ENCODE results near the gene KHNYN.
"Not testable (repeated sequence)": the region's sequence is repeated elsewhere in the genome, so short reads cannot be mapped to it uniquely, and the experiment has no call there.

The KHNYN gene

GRCh38 chr14:24429395-24430142 is at the start of gene KHNYN, which contains the start of gene CBLN3:
Gene KHNYN, plus strand, starts transcription at chr14:24429954. Its CDS starts 777 bp downstream, at chr14:24430731.
Gene CBLN3, minus strand, starts transcription at chr14:24429668. Its CDS starts 614 bp downstream, at chr14:24429054.
- peak; percentile 91 for DNase-seq

DNA sequence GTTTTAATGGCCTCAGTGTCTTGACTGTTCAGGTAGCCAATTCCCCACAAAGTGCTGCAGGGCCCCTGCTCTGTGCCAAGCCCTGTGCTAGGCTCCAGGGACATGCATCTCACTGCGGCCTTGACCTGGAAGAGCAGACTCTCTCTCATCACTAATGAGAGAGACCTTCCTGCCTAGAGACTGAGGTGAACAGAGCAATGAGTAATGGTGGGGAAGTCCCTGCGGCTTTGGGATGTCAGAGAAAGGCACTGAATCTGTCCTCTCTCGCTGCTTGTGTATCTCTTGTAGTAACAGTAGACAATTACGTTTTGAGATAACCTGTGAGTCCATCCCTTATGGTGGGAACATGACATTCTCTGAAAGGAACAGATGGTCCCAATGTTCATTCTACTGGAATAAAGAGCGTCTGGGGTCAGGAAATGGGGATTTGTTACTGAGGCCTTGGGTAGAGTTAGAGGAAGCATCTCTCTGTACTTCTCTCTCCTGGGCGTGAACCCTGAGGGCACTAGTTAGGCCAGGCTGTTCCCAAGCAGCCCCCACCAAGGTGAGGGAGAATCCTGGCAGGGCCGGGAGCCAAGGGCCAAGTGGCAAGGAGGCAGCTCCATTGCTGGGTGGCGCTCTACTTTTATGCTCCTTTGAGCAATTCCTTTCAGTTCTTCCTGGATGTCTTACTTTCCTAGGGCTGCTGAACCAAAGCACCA is 48.2 kb upstream of the KHNYN start:
- DNase-seq: no peak

GRCh38 chr14:24382064-24382371 is 47.7 kb upstream of the KHNYN start:
- no peak for DNase-seq

GRCh38 chr14:24384169-24384568 is 45.6 kb upstream of the KHNYN start:
- DNase-seq: no peak

DNA sequence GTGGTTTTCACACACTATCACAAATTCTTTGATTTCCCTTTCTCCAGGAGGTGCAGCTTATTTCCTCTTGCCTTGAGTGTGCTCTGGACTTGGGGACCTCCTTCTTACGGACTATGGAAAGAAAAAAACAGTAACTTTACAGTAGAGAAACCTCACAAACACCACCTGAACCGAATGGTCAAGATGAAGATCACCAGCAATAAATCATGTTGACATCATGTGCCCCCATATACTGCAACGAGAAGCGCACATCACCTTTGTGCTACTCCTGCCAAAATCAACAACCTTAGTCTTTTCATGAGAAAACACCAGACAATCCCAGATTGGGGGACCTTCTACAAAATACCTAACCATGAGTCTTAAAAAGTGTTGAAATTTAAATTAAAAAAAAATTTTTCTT is 44.2 kb upstream of the KHNYN start:
- no peak for DNase-seq

DNA sequence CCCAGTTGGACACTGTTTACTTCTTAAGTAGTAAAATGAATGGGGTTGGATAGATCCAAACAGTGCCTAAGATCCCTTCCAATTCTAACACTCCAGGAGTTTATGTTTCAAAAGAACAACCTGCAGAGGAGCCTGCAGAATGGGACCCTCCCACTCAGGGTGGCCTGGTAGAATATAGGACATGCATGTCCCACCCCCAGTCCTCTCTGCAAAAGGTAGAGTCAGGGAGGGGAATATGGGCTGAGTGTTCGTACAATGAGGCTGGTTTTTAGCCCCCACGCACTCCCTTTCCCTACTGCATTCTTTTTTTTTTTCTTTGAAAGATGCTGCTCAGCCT is 42.8 kb upstream of the KHNYN start:
- DNase-seq: no peak

DNA sequence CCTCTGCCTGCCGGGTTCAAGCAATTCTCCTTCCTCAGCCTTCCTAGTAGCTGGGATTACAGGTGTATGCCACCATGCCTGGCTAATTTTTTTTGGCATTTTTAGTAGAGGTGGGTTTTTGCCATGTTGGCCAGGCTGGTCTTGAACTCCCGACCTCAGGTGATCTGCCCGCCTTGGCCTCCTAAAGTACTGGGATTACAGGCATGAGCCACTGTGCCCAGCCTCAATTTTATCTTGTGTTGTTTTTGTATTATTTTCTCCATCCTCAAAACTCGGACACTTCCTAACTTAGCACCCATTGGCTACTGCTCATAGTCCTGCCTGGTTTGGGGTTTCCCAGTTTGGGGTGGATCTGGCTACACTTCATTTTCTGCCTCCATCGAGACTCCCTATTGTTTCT is 42.2 kb upstream of the KHNYN start:
- not testable (repeated sequence) for DNase-seq

DNA sequence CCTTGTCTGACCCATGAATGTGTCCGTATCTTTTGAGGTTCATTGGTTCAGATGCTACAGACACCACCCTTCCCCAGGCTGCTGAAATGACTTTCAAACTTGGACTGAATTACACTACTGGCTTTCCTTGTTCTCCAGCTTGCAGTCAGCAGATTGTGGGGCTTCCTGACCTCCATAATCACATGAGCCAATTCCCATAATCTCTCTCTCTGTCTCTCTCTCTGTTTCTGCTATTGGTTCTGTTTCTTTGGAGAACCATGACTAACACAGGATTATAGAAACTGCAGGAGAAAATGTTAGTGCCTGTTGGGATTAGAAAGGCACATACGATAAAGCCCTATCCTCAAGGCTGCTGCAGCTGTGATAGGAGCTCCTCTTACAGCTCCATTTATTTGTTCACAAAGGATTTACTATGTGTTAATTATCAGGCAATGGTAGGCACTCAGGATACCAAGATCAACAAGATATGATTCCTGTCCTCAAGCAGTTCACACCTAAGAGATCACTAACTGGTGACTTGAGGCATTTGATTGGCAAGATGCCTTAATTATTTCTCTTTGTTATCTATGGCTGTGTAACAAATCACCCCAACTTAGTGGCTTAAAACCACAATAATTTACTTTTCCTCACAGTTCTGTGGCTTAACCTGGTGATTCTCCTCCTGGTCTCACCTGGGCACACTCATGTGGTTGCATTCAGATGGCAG is 41.1 kb upstream of the KHNYN start:
- DNase-seq: no peak

- no peak for DNase-seq
These were observed 40.4 kb upstream of the KHNYN start for GRCh38 chr14:24389226-24389848.

- no peak for DNase-seq
These were observed 38.9 kb upstream of the KHNYN start for GRCh38 chr14:24390701-24391468.

- no peak for DNase-seq
These were observed 37.2 kb upstream of the KHNYN start for GRCh38 chr14:24392325-24393091.

DNA sequence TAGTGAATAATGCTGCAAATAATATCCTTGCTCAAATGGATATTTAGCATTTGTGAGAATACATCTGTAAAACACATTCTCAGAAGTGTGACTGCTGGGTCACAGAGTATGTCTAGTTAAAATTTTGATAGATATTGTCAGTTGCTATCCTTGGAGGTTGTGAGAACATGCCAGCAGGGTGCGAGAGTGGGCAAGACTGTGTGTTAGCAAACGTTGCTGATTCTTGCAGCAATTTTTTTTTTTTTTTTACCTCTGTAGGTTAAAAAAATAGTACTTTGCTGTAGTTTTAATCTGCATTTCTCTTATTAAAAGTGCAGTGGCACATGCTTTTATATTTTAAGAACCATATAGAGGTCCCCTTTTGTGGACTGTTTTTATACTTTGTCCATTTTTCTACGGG is 35.5 kb upstream of the KHNYN start:
- DNase-seq: no peak

- DNase-seq: no peak
These were observed 33.9 kb upstream of the KHNYN start for GRCh38 chr14:24395609-24396582.

- DNase-seq: no peak
These were observed 32.0 kb upstream of the KHNYN start for GRCh38 chr14:24397639-24398292.

GRCh38 chr14:24398293-24398652 is 31.5 kb upstream of the KHNYN start:
- no peak for DNase-seq

GRCh38 chr14:24398653-24399446 is 30.9 kb upstream of the KHNYN start, which contains the start of gene NYNRIN:
Gene NYNRIN, plus strand, starts transcription at chr14:24399003. Its CDS starts 244 bp downstream, at chr14:24399247.
- peak; percentile 59 for DNase-seq

DNA sequence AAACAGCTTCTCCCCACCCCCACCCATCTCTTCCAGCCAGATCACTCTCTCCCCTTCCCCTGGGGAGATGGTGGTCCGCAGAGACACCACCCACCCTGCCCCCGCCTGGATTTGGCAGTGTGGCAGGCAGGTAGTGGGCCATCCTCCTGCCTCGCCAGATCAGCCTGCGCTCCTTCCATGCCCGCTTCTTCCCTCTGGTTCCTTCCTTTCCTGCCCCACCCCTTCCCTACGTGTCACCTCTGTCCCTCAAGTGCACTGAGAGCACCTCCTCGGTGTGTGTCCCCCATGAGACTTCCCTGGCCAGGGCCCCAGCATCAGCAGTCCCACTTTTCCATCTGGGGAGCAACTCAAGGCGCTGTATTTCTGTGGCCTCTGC is 30.3 kb upstream of the KHNYN start:
- DNase-seq: no peak

DNA sequence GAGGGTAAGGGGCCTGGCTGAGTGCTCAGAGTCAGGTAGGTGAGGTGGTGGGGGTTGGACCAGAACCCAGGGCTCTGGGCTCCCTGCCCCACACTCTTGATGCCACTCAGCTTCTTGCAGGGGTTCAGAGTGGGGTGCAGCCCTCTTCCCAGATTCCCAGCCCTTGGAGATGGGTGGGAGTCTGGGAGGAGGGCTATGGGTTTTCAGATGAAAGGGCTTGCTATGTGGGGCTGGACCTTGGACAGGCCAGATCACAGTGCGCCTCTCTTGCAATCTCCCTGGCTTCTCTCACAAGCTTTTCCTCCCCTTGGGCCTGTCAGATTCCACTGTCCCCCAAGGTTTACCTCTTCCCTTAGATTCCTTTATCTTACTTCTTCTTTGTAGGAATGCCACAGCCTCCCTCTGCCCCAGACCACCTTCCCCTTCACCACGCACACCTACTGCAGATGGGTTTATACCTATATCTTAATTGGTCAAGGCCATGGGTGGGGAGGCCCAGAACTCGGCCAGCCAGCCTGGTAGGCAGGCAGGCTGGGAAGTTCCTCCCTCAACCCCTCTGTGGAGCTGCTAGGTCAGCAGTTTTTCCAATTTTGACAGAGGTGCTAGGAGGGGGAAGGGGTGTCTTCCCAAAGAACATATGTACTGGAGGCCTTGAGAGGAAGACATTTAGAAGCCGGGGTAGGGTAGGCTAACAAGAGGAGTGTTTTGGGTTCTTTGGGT is 29.6 kb upstream of the KHNYN start:
- no peak for DNase-seq

Measured in CD4-positive, alpha-beta T cell treated with Interleukin-17A for 4 hours (primary cell).